CD14-positive monocyte (primary cell): ENCODE results near the gene CD79B. TPM values are rescaled to one million over a fixed set of nuclear protein-coding genes. Genes with fewer than 3 reads are reported as not detected.

Source experiments
- DNase-seq, 3 donors: peaks; one replicate each; pipeline ENCODE4 v3.0.0-alpha.2; 2011 to 2022
- H2AFZ ChIP-seq: 2 replicates; pipeline ENCODE4 v1.6.0; 2012; ENCODE audit warnings: mild to moderate bottlenecking, low read depth, low read length, inconsistent platforms; ENCODE audit not compliant: insufficient read depth, poor library complexity, severe bottlenecking
- H3K27ac ChIP-seq, 2 donors: 1 replicate in 1 of 2; 2 replicates in 1 of 2; pipeline ENCODE4 v1.5.1; 2012 to 2013; ENCODE audit warnings: low read length in 2 of 2, control low read depth in 1 of 2, inconsistent platforms in 1 of 2, low read depth in 1 of 2, mild to moderate bottlenecking in 1 of 2
- H3K27me3 ChIP-seq, 2 donors: one replicate each; pipeline versions ENCODE4 v1.6.0 to v1.6.1; 2011 to 2013; ENCODE audit warnings: low read length in 2 of 2; ENCODE audit not compliant: control insufficient read depth in 2 of 2, insufficient read depth in 2 of 2
- H3K36me3 ChIP-seq, 2 donors: replicated peaks in 1 of 2; 1 replicate in 1 of 2; 2 replicates in 1 of 2; pipeline versions ENCODE4 v1.5.1 to v1.6.1; 2012 to 2013; ENCODE audit warnings: low read length in 2 of 2, control low read depth in 1 of 2, inconsistent platforms in 1 of 2, mild to moderate bottlenecking in 1 of 2; ENCODE audit not compliant: insufficient read depth in 2 of 2, control insufficient read depth in 1 of 2
- H3K4me1 ChIP-seq, 2 donors: 1 replicate in 1 of 2; 2 replicates in 1 of 2; pipeline versions ENCODE4 v1.5.1 to v1.6.1; 2012 to 2013; ENCODE audit warnings: low read length in 2 of 2, control low read depth in 1 of 2, inconsistent platforms in 1 of 2, mild to moderate bottlenecking in 1 of 2, moderate library complexity in 1 of 2; ENCODE audit not compliant: insufficient read depth in 2 of 2, control insufficient read depth in 1 of 2
- H3K4me2 ChIP-seq: replicated peaks from 2 replicates; pipeline ENCODE3; 2012; ENCODE audit warnings: low read length, moderate library complexity, mild to moderate bottlenecking; ENCODE audit not compliant: poor library complexity, severe bottlenecking; ENCODE audit errors: extremely low read depth
- H3K4me3 ChIP-seq, 3 experiments: fragments of 200-600 bp in 1 of 3; sonication (generic) in 1 of 3; replicated peaks in 1 of 3; 1 replicate in 2 of 3; 2 replicates in 1 of 3; pipeline ENCODE4 v1.5.1; 2011 to 2013; ENCODE audit warnings: low read length in 3 of 3, mild to moderate bottlenecking in 3 of 3, control low read depth in 2 of 3, low read depth in 2 of 3, inconsistent platforms in 1 of 3, moderate library complexity in 1 of 3
- H3K79me2 ChIP-seq: 2 replicates; pipeline ENCODE4 v1.6.0; 2012; ENCODE audit warnings: mild to moderate bottlenecking, control low read depth, inconsistent platforms, low read length, moderate library complexity; ENCODE audit not compliant: insufficient read depth
- H3K9ac ChIP-seq: 2 replicates; pipeline ENCODE4 v1.6.0; 2017; ENCODE audit warnings: low read length, mild to moderate bottlenecking; ENCODE audit not compliant: insufficient read depth, poor library complexity, severe bottlenecking
- H3K9me3 ChIP-seq, 2 donors: replicated peaks in 1 of 2; 1 replicate in 1 of 2; 2 replicates in 1 of 2; pipeline versions ENCODE4 v1.5.1 to v1.6.1; 2012 to 2013; ENCODE audit warnings: low read length in 2 of 2, control low read depth in 1 of 2; ENCODE audit not compliant: control insufficient read depth in 1 of 2, insufficient read depth in 1 of 2
- H4K20me1 ChIP-seq: 2 replicates; pipeline ENCODE4 v1.6.0; 2012; ENCODE audit warnings: mild to moderate bottlenecking, low read length, control low read depth, moderate library complexity; ENCODE audit not compliant: insufficient read depth
- H3K27ac Mint-ChIP-seq, 7 donors: one replicate each; pipeline ENCODE4 v1.8.0; 2020; ENCODE audit warnings: mild to moderate bottlenecking in 7 of 7, mixed read lengths in 7 of 7, moderate library complexity in 6 of 7, inconsistent platforms in 2 of 7
- H3K27me3 Mint-ChIP-seq, 3 donors: one replicate each; pipeline ENCODE4 v1.8.0; 2021 to 2022; ENCODE audit warnings: low read depth in 3 of 3, mild to moderate bottlenecking in 3 of 3, mixed read lengths in 3 of 3, moderate library complexity in 3 of 3, inconsistent platforms in 1 of 3
- H3K36me3 Mint-ChIP-seq, 2 donors: one replicate each; pipeline ENCODE4 v1.8.0; 2020; ENCODE audit warnings: mixed read lengths in 2 of 2, inconsistent platforms in 1 of 2, mild to moderate bottlenecking in 1 of 2
- H3K4me1 Mint-ChIP-seq: one replicate; pipeline ENCODE4 v1.8.0; 2020; ENCODE audit warnings: mild to moderate bottlenecking, mixed read lengths
- H3K4me3 Mint-ChIP-seq, 2 donors: one replicate each; pipeline ENCODE4 v1.8.0; 2020; ENCODE audit warnings: mild to moderate bottlenecking in 2 of 2, mixed read lengths in 2 of 2, moderate library complexity in 1 of 2
- H3K9me3 Mint-ChIP-seq, 7 donors: one replicate each; pipeline ENCODE4 v1.8.0; 2020 to 2022; ENCODE audit warnings: mixed read lengths in 7 of 7, mild to moderate bottlenecking in 6 of 7, moderate library complexity in 6 of 7, inconsistent platforms in 2 of 7
- CTCF ChIP-seq: fragments of 200-600 bp; IDR thresholded peaks from one replicate; pipeline ENCODE4 v1.8.0; 2022; ENCODE audit warnings: antibody characterized with exemption, mild to moderate bottlenecking
- WGBS: methylation state at CpG from one replicate; pipeline ENCODE4 v1.1.5; 2013; ENCODE audit warnings: missing lambda C conversion rate; ENCODE audit not compliant: insufficient coverage; 5-methylcytosine and 5-hydroxymethylcytosine counted together
- intact Hi-C, 2 donors: fragments of 100-400 bp; cut with micrococcal nuclease; formaldehyde crosslinking; loops; one replicate each; pipeline versions ENCODE4 v1.15.0 to v1.15.1; 2023
- polyA plus RNA-seq, 3 donors: library from polyadenylated mRNA; depleted of rRNA in 1 of 3; unstranded in 2 of 3; stranded (reverse) in 1 of 3; fragments of 300-500 nt in 2 of 3; fragments of >200 nt in 1 of 3; fragmentation: Illumina TruSeq in 2 of 3; gene quantifications; 1 replicate in 2 of 3; 2 replicates in 1 of 3; pipeline ENCODE4 v1.2.3, GENCODE V29; 2012 to 2021

Gene CD79B
- polyA plus RNA-seq, 3 donors = 19.6 to 21.8 (median 20.9) TPM

GRCh38 chr17:63976702-63977101, 44.6 kb upstream of the CD79B start:
- H3K9me3 Mint-ChIP-seq = peaks cover 0 to 5% (median 3%) of the 10 kb centered on the region in 7 donors
- H3K27me3 Mint-ChIP-seq = peaks cover 2 to 10% (median 3%) of the 10 kb centered on the region in 3 donors
- no peaks in the 10 kb centered on the region for H3K4me1 ChIP-seq
- no peak overlapping the region for H3K9ac ChIP-seq
- H3K36me3 ChIP-seq = no peaks in the 10 kb centered on the region
- 11% methylated on average over 3 of the region's 3 CpGs for WGBS
- H3K4me3 ChIP-seq = no peak overlapping the region
- H3K36me3 Mint-ChIP-seq = no peaks in the 10 kb centered on the region
- no peak overlapping the region for H3K4me2 ChIP-seq
- H3K4me3 Mint-ChIP-seq = no peak overlapping the region
- intact Hi-C loops = no loop called here
- H3K4me1 Mint-ChIP-seq = peaks cover 10% of the 10 kb centered on the region
- peaks cover 0 to 4% of the 10 kb centered on the region in 2 donors for H3K9me3 ChIP-seq
- no peak overlapping the region for H2AFZ ChIP-seq
- no peaks in the 10 kb centered on the region for H4K20me1 ChIP-seq
- no peak overlapping the region for H3K27ac Mint-ChIP-seq
- DNase-seq = no peak
- no peak for TF ChIP-seq CTCF
- no peak overlapping the region for H3K27ac ChIP-seq
- no peaks in the 10 kb centered on the region for H3K27me3 ChIP-seq
- no peaks in the 10 kb centered on the region for H3K79me2 ChIP-seq

- no peak overlapping the region for H3K27ac ChIP-seq
- intact Hi-C loops = no loop called here
Measured at GRCh38 chr17:63975541-63976092, 43.5 kb upstream of the CD79B start.

More at GRCh38 chr17:63975541-63976092, 43.5 kb upstream of the CD79B start:
- DNase-seq = no peak
- peaks cover 2 to 10% (median 3%) of the 10 kb centered on the region in 3 donors for H3K27me3 Mint-ChIP-seq
- Histone ChIP-seq H3K36me3 (no peaks in the 10 kb centered on the region), H3K4me2 (no peak overlapping the region), H3K9me3 (no peaks in the 10 kb centered on the region), H3K79me2 (no peaks in the 10 kb centered on the region), H3K4me3 (no peak overlapping the region), H3K9ac (no peak overlapping the region), H2AFZ (no peak overlapping the region), H3K27me3 (no peaks in the 10 kb centered on the region), H4K20me1 (no peaks in the 10 kb centered on the region), H3K4me1 (no peaks in the 10 kb centered on the region)
- H3K4me3 Mint-ChIP-seq = no peak overlapping the region
- H3K9me3 Mint-ChIP-seq = peaks cover 0 to 1% (median 0%) of the 10 kb centered on the region in 7 donors
- 88% methylated on average over 2 of the region's 2 CpGs for WGBS
- no peaks in the 10 kb centered on the region for H3K36me3 Mint-ChIP-seq
- TF ChIP-seq CTCF = no peak
- no peak overlapping the region for H3K27ac Mint-ChIP-seq
- peaks cover 10% of the 10 kb centered on the region for H3K4me1 Mint-ChIP-seq
